Measurements from ENCODE around the gene DDI1.

The DDI1 gene

DNA sequence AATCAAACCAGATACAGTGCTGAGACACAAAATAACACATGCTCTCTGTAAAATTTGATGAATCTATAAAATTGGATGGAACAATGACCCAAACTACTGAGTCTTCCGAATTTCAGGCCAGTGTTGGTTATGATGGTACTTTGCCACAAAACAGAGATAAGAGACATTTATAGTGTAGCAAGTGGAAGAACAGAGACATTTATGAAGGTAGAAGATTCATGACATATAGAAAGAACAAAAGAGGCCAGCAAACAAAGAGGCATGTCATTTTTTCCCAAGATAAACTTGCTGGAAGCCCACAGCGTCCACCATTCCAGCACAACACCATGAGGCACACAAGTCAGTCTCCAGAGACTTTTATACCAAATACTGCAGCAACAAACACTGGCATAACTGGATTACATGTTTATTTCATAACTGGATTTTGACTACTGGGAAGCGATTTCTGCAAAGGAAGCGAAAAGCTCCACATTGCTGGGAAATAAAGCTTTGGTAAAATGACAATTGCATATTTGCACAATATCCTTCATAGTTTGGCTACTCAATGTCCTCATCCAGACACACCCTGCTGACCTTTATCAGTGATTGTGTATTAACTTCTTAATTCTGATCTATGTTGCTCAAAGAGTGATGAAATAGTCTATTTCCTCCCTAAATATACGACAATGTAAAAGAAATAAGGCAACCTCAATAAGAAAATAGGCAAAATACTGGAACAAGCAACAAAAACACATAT lies 17.5 kb downstream of the DDI1 start:
- TF ChIP-seq, protein P1, sequence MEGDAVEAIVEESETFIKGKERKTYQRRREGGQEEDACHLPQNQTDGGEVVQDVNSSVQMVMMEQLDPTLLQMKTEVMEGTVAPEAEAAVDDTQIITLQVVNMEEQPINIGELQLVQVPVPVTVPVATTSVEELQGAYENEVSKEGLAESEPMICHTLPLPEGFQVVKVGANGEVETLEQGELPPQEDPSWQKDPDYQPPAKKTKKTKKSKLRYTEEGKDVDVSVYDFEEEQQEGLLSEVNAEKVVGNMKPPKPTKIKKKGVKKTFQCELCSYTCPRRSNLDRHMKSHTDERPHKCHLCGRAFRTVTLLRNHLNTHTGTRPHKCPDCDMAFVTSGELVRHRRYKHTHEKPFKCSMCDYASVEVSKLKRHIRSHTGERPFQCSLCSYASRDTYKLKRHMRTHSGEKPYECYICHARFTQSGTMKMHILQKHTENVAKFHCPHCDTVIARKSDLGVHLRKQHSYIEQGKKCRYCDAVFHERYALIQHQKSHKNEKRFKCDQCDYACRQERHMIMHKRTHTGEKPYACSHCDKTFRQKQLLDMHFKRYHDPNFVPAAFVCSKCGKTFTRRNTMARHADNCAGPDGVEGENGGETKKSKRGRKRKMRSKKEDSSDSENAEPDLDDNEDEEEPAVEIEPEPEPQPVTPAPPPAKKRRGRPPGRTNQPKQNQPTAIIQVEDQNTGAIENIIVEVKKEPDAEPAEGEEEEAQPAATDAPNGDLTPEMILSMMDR (conservative IDR thresholded peaks at IDR 0.05; ENCODE audit: low read length) = no peak
- H3K4me3 ChIP-seq (ENCODE audit: low read length) = no peak overlapping the region
- DNase-seq (ENCODE audit: low read depth) = no peak

DNA sequence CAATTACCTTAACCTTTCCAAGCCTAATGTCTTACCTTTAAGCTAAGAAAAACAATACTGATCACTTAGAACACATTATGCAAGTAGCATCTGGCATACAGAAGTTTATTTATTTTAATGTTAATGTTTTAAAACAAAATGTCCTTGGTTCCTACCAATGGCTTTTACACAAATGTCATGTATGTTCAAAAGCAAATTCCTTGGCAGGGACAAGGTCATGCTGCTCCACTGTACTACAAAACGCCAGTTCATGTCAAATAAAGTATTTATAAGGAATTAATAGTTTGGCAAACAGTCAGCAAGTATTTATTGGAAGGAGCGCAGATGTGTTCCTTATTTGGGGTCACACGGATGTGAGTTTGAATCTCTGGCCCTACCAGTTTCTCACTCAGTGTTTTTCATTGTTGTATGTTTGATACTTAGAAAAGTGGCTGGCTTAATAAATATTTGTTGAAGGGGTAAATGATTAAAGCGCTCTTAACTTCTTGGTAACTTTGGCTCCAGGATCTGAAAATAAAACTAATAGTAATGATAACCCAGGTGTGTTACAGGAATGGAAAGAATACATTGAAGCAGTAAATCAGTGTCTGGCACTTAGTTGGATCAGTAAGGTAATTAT lies 18.6 kb downstream of the DDI1 start:
- H3K4me3 ChIP-seq (ENCODE audit: low read length) = no peak overlapping the region
- no peak for DNase-seq (ENCODE audit: low read depth)
- TF ChIP-seq, protein P1 (conservative IDR thresholded peaks at IDR 0.05; ENCODE audit: low read length) = no peak

DNA sequence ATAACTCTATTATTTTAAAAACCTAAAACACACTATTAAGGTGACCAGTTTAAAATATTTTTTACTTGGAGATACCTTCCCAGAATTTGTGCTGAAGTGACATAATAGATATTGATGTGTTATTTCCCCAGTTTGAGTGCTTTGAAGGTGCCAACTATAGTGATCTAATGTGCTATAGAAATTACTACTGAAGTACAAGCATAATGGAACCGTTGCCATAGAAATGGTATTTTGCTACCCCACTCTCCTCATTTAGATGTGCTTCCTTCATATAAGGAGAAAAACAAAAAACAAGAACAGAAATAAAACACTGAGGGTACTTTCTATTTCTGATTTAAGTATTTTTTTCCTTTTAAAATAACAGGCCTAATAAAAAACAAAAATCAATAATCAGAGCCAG lies 19.2 kb downstream of the DDI1 start:
- DNase-seq (ENCODE audit: low read depth) = no peak
- H3K4me3 ChIP-seq (ENCODE audit: low read length) = no peak overlapping the region
- TF ChIP-seq, protein P1 (conservative IDR thresholded peaks at IDR 0.05; ENCODE audit: low read length) = no peak

DNA sequence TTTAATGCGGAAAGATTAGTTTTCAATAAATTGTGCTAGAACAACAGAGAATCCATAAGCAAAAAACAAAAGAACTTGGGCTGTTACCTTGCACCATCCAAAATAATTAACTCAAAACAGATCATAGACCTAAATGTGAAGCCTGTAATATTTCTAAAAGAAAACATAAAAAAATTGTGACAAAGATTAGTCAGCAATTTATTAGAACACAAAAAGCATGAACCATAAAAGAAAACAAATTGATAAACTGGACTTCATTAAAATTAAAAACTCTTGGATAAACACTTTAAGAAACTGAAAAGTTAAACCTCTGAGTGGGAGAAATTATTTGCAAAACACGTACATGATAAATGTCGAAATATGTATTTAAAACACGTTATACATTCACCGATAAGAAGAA lies 21.5 kb downstream of the DDI1 start:
- H3K4me3 ChIP-seq (ENCODE audit: low read length) = no peak overlapping the region
- DNase-seq (ENCODE audit: low read depth) = no peak
- TF ChIP-seq, protein P1 (conservative IDR thresholded peaks at IDR 0.05; ENCODE audit: low read length) = no peak

DNA sequence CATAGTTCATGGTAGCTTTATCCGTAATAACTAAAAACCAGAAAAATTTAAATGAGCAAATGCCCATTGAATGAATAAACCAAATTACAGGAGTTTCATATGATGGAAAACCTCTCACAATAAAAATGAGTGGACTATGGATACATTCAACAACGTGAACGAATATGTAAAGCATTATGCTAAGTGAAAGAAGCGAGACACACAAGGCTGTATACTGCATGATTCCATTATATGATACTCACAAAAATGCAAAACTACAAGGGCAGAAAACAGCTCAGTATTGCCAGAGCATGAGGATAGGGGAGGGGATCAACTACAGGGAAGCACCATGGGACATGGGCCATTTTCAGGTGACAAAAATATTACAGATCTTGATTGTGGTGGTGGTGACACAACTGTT lies 22.2 kb downstream of the DDI1 start:
- DNase-seq (ENCODE audit: low read depth) = no peak
- TF ChIP-seq, protein P1 (conservative IDR thresholded peaks at IDR 0.05; ENCODE audit: low read length) = no peak
- H3K4me3 ChIP-seq (ENCODE audit: low read length) = no peak overlapping the region

DNA sequence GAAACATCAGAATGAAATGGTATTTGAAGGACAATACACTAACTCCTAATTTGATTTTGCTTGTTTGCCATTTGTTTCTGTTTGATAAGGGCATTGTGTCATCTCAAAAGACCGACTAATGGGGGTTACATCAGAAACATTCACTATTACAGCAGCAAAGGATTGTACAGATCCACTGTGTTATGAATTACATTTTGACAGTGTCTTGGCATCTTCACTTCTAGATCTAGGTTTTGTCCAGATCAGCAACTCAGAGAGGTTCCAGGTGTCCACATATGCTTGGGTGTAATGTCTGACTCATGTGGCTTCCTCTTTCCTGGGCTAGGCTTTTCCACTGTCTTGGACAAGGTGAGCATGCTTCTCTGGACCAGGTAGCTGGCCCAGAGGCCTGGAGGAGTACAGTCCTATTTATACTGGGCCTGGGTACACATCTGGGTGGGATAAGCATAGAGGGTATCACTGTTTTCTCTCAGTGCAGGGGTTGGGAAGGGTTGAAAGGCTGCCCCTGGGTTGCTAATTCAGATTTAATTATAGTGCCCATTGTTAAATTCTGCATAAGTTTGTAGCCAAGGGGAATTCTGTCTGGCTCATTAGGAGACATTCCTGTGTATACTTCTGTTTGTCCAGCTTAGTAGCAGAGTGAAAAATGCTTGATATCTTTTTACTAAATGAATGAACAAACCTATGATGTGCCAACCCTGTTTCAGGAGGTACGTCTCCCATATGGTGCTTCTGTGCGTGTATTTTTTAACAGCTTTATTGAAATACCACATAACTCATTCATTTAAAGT lies 23.8 kb downstream of the DDI1 start:
- TF ChIP-seq, protein P1 (conservative IDR thresholded peaks at IDR 0.05; ENCODE audit: low read length) = no peak
- H3K4me3 ChIP-seq (ENCODE audit: low read length) = no peak overlapping the region
- no peak for DNase-seq (ENCODE audit: low read depth)
